Suprapubic skin (tissue), 4 donors: ENCODE data around the gene FAM181B. TPM values are rescaled to one million over a fixed set of nuclear protein-coding genes. Genes with fewer than 3 reads are reported as not detected.

Experiments used
- DNase-seq, 2 donors: peaks; one replicate each; pipeline ENCODE4 v3.0.0-alpha.2; 2019; ENCODE audit warnings: low spot score in 2 of 2
- H3K27ac ChIP-seq: fragments of 200-600 bp; sonication (generic); one replicate; pipeline ENCODE4 v1.5.1; 2019
- H3K27me3 ChIP-seq: fragments of 200-600 bp; sonication (generic); one replicate; pipeline ENCODE4 v1.5.1; 2019
- H3K36me3 ChIP-seq: fragments of 200-600 bp; sonication (generic); one replicate; pipeline ENCODE4 v1.5.1; 2019
- H3K4me1 ChIP-seq: fragments of 200-600 bp; sonication (generic); one replicate; pipeline ENCODE4 v1.5.1; 2019
- H3K4me3 ChIP-seq: fragments of 200-600 bp; sonication (generic); one replicate; pipeline ENCODE4 v1.5.1; 2019; ENCODE audit warnings: mild to moderate bottlenecking
- H3K9me3 ChIP-seq: fragments of 200-600 bp; sonication (generic); one replicate; pipeline ENCODE4 v1.5.1; 2019
- EP300 ChIP-seq: sonication (generic); formaldehyde crosslinking; IDR thresholded peaks from one replicate; pipeline ENCODE4 v1.6.1; 2017; ENCODE audit warnings: antibody characterized with exemption
- POLR2A ChIP-seq, 2 donors: fragments of 450-650 bp; IDR thresholded peaks; one replicate each; pipeline ENCODE4 v1.6.1; 2017; ENCODE audit warnings: antibody characterized with exemption in 2 of 2, mild to moderate bottlenecking in 2 of 2, moderate library complexity in 2 of 2
- POLR2AphosphoS5 ChIP-seq, 3 donors: sonication (generic); formaldehyde crosslinking; IDR thresholded peaks; one replicate each; pipeline ENCODE4 v1.6.1; 2017; ENCODE audit warnings: antibody characterized with exemption in 3 of 3
- WGBS: methylation state at CpG from one replicate; pipeline ENCODE4 v1.1.5; 2018; 5-methylcytosine and 5-hydroxymethylcytosine counted together
- total RNA-seq, 4 donors: library from RNA; depleted of rRNA; stranded (reverse); fragments of >200 nt; gene quantifications; one replicate each; pipeline ENCODE4 v1.1.0, GENCODE V29; 2016
- TF ChIP-seq, protein P1 (sequence below), 2 donors: fragments of 200-600 bp in 1 of 2; fragments of 450-650 bp in 1 of 2; sonication (generic) in 1 of 2; IDR thresholded peaks; one replicate each; pipeline ENCODE4 v1.5.1; 2016 to 2019; ENCODE audit warnings: antibody characterized with exemption in 2 of 2, mild to moderate bottlenecking in 1 of 2, moderate library complexity in 1 of 2

FAM181B gene
- total RNA-seq, 4 donors from 2014 or later = 0.18 to 0.42 (median 0.31) TPM

DNA sequence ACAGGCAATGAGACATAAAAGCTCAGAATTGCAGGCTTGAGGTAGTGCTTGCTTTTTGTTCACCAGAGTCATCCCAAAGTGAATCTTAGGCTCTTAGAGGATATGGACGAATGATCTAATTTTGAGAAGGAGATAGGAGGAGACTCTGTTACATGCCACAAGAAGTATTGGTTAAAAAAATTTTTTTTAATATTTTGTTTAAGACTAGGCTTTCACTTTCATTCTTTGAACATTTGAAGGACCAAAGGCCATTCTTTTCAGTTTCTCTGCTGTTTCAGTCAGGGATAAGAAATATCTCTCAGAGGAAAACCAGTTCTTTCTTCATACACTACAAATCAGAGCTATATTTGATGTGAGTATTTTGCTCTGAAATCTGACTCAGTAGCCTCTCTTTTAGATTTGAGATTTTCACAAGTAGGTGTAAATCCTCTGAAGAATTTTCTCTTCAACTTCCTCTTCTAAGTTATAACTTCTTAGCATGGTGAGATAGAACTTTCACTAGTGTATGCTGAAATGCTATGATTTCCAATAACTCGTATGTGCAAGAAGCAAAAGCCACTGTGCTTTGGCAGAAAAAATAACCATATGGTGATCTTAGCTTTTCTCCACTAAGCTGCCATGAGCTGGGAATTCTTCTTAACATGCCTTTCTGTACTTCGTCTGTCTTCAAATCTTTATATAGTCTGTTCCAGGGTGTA lies 24.1 kb upstream of the FAM181B start:
- WGBS = 66% methylated on average over 3 of the region's 3 CpGs
- no peak overlapping the region for H3K4me3 ChIP-seq
- DNase-seq = no peak

DNA sequence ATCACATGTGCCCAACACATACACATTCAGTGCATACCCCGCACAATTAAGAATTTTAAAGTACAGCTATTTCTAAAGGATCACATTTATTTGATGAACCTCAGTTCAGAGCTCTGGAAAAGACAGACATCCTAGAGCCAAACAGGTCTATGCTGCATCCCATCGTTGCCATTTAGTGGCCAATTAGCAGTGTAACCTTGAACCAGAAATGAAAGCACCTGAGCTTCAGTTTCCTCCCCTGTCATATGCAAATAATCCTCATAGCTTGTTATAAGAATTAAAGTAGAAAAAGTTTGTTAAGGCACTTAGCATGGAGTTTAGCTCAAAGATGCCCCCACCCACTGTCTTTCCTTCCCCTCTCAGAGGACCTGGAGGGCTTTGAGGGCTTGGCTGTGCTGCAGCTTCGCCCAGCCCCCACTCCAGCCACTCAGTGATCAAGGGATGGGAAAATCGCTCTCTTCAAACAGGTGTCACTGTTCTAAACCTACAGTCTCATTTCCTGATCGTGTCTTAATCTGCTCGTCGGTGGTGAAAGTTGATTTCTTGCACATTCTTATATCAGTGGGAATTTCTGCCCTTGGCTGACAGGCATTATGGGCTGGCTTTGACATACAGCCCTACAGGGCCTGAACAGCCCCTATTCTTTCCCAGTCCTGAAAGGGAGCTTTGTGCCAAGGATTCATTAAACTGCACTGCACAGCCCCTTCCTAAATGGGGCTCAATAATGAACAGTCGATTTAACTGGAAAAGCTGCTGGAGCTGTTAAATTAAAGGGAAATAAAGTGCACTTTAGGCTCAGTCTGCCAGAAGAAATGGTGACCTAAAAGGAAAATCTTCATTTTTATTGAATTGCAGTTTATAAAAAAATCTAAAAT lies 23.3 kb upstream of the FAM181B start:
- H3K27me3 ChIP-seq = no peaks in the 10 kb centered on the region
- H3K36me3 ChIP-seq = no peaks in the 10 kb centered on the region
- no peak overlapping the region for H3K27ac ChIP-seq
- no peak for DNase-seq
- no peaks in the 10 kb centered on the region for H3K9me3 ChIP-seq
- TF ChIP-seq EP300 = no peak
- no peak for TF ChIP-seq POLR2AphosphoS5 (IDR thresholded peaks at IDR 0.05)
- TF ChIP-seq, protein P1, sequence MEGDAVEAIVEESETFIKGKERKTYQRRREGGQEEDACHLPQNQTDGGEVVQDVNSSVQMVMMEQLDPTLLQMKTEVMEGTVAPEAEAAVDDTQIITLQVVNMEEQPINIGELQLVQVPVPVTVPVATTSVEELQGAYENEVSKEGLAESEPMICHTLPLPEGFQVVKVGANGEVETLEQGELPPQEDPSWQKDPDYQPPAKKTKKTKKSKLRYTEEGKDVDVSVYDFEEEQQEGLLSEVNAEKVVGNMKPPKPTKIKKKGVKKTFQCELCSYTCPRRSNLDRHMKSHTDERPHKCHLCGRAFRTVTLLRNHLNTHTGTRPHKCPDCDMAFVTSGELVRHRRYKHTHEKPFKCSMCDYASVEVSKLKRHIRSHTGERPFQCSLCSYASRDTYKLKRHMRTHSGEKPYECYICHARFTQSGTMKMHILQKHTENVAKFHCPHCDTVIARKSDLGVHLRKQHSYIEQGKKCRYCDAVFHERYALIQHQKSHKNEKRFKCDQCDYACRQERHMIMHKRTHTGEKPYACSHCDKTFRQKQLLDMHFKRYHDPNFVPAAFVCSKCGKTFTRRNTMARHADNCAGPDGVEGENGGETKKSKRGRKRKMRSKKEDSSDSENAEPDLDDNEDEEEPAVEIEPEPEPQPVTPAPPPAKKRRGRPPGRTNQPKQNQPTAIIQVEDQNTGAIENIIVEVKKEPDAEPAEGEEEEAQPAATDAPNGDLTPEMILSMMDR (IDR thresholded peaks at IDR 0.05) = no peak
- TF ChIP-seq POLR2A (IDR thresholded peaks at IDR 0.05) = no peak
- H3K4me1 ChIP-seq = no peaks in the 10 kb centered on the region
- H3K4me3 ChIP-seq = no peak overlapping the region
- WGBS = 73% methylated on average over 8 of the region's 8 CpGs

More for the DNA sequence above, 24.1 kb upstream of the FAM181B start:
- Histone ChIP-seq H3K36me3 (no peaks in the 10 kb centered on the region), H3K4me1 (no peaks in the 10 kb centered on the region), H3K27me3 (no peaks in the 10 kb centered on the region), H3K9me3 (no peaks in the 10 kb centered on the region), H3K27ac (no peak overlapping the region)
- TF ChIP-seq POLR2A (IDR thresholded peaks at IDR 0.05) (no peak), EP300 (no peak), POLR2AphosphoS5 (IDR thresholded peaks at IDR 0.05) (no peak)
- TF ChIP-seq, protein P1 (IDR thresholded peaks at IDR 0.05) = no peak

DNA sequence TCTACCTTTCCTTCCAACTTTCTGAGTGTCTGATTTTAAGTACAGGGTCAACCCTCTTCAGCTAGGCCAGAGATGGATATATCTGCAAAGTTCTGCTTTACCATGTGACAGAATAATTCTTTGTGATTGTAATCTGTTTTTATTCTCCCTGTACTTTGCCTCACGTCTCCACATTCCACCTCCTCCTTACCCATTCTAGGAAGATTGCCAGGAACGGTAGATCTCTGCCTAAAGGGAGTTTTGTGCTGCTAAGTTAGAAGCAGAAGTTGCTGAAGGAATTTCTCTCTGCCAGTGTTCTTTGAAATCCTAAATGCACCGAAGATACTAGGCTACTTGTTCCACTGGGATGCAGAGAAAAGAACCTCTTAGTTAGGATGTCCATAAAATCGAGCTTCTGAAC lies 20.7 kb upstream of the FAM181B start:
- Histone ChIP-seq H3K36me3 (no peaks in the 10 kb centered on the region), H3K27ac (no peak overlapping the region), H3K27me3 (no peaks in the 10 kb centered on the region), H3K4me3 (no peak overlapping the region), H3K9me3 (no peaks in the 10 kb centered on the region), H3K4me1 (no peaks in the 10 kb centered on the region)
- TF ChIP-seq POLR2A (IDR thresholded peaks at IDR 0.05) (no peak), EP300 (no peak), POLR2AphosphoS5 (IDR thresholded peaks at IDR 0.05) (no peak)
- TF ChIP-seq, protein P1 (IDR thresholded peaks at IDR 0.05) = no peak
- 26% methylated on average over 4 of the region's 4 CpGs for WGBS
- no peak for DNase-seq

DNA sequence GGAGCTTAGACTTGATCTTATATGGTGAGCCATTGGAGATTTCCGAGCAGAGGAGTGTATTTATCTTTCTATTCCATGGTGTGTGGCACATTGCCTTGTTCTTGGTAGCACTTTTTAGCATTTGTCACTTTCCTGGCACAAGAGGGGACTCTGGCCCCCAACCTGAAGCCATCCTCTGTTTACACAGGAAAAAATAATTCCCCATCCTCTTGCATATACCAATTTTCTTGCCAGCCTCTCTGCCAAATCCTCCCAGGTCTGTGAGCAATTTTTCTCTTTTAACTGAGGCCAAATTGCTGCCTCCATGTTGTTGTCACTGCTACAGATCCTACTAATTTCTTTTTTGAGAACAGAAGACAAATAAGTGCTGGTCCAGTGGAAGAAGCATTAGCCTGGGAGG lies 20.3 kb upstream of the FAM181B start:
- TF ChIP-seq POLR2A (IDR thresholded peaks at IDR 0.05) = no peak
- H3K4me3 ChIP-seq = no peak overlapping the region
- no peaks in the 10 kb centered on the region for H3K36me3 ChIP-seq
- H3K27ac ChIP-seq = no peak overlapping the region
- 65% methylated on average over 1 of the region's 1 CpG for WGBS
- no peaks in the 10 kb centered on the region for H3K9me3 ChIP-seq
- H3K4me1 ChIP-seq = no peaks in the 10 kb centered on the region
- DNase-seq = no peak
- H3K27me3 ChIP-seq = no peaks in the 10 kb centered on the region

DNA sequence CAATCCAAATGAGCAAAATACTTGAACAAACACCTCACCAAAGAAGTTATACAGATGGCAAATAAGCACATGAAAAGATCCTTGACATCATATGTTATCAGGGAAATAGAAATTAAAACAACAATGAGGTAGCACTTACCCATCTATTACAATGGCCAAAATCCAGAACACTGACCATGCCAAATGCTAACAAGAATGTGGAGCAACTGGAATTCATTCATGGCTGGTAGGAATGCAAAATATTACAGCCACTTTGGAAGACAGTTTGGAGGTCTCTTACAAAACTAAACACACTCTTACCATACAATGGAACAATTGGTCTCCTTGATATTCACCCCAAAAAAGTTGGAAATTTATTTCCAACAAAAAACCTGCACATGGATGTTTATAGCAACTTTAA lies 19.1 kb upstream of the FAM181B start:
- Histone ChIP-seq H3K27ac (no peak overlapping the region), H3K4me1 (no peaks in the 10 kb centered on the region), H3K27me3 (no peaks in the 10 kb centered on the region), H3K9me3 (no peaks in the 10 kb centered on the region), H3K4me3 (no peak overlapping the region), H3K36me3 (no peaks in the 10 kb centered on the region)
- no peak for DNase-seq
- TF ChIP-seq, protein P1 (IDR thresholded peaks at IDR 0.05) = no peak
- no peak for TF ChIP-seq POLR2AphosphoS5 (IDR thresholded peaks at IDR 0.05)
- no peak for TF ChIP-seq EP300
- no peak for TF ChIP-seq POLR2A (IDR thresholded peaks at IDR 0.05)
